Left cardiac atrium (tissue), 4 donors: ENCODE data around the gene HSDL2. TPM values are rescaled to one million over a fixed set of nuclear protein-coding genes. Genes with fewer than 3 reads are reported as not detected.
A peak's percentile ranks its signal among the peaks of the same experiment; 100 is the strongest.

Experiments used
- ATAC-seq, 2 donors: fragments of 200-7000 bp; cut with Tn5 transposase; one replicate each; pipeline ENCODE4 v1.9.1; 2020; ENCODE audit warnings: mild to moderate bottlenecking in 2 of 2, moderate library complexity in 2 of 2
- DNase-seq: peaks from one replicate; pipeline ENCODE4 v3.0.0-alpha.2; 2020
- intact Hi-C, 2 donors: fragments of 100-400 bp; cut with DNase I; formaldehyde crosslinking; loops; one replicate each; pipeline versions ENCODE4 v1.14.1 to v1.15.1; 2022 to 2023
- total RNA-seq, 2 donors: library from RNA; stranded (reverse); fragmentation: NEBNext Ultra II Directional; extraction: Animal tissue kit (Norgen Biotek cat#: 25700); gene quantifications; one replicate each; pipeline ENCODE4 v1.2.1, GENCODE V29; 2021
- donor health status: DM: no; HTN: yes; CAD: no.
- donor health status: DM: no; HTN: yes; CAD: no; lungs with severe emphysema.
- donor health status: DM: yes; HTN: yes; CAD: no.
- donor health status: Dilated cardiomyopathy.

HSDL2 gene
- total RNA-seq, 2 donors from 2014 or later: 99.3 to 107 TPM

DNA sequence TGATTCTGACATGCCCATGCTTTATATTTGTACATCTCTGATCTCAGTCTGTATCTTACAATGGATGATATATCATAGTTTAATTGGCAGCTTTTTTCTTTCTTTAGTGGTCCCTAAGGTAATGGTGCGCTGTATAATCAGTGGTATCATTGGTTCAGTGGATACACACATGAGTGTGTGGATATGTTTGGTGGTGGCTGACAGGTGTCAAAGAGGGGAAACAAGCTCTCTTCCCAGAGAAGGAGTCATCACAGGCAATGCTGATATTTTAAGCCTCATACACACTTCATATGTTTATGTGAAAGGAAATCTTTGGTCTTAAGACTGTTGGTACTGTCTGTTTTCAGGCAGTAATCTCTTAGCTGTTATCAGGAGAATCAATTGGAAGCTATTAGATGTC, 54.6 kb downstream of the HSDL2 start:
- intact Hi-C loops: no loop called here
- DNase-seq: no peak
- ATAC-seq: no peak

DNA sequence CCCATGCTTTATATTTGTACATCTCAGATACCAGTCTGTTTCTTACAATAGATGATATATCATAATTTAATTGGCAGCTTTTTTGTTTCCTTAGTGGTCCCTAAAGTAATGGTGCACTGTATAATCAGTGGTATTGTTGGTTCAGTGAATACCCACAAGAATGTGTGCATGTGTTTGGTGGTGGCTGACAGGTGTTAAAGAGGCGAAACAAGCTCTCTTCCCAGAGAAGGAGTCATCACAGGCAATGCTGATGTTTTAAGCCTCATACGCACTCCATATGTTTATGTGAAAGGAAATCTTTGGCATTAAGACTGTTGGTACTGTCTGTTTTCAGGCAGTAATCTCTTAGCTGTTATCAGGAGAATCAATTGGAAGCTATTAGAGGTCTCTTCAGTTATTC, 57.5 kb downstream of the HSDL2 start:
- DNase-seq (no peak), ATAC-seq (no peak)
- intact Hi-C loops: no loop called here

DNA sequence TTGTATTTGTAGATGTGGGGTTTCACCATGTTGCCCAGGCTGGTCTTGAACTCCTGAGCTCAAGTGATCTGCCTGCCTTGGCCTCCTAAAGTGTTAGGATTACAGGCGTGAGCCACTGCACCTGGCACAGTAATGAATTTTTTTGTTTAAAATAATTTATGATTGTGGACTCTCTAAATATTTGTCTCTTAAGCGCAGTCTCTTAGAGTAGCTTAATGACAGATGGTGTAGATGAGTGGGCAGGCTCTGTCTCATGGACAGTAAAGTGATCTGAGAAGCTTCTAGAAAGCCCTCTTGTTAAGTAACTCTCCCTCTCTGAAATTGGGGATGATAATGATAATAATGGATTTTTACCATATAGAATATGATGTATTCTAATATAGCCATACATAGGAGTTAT, 59.3 kb downstream of the HSDL2 start:
- ATAC-seq (no peak), DNase-seq (no peak)
- intact Hi-C loops: no loop called here

DNA sequence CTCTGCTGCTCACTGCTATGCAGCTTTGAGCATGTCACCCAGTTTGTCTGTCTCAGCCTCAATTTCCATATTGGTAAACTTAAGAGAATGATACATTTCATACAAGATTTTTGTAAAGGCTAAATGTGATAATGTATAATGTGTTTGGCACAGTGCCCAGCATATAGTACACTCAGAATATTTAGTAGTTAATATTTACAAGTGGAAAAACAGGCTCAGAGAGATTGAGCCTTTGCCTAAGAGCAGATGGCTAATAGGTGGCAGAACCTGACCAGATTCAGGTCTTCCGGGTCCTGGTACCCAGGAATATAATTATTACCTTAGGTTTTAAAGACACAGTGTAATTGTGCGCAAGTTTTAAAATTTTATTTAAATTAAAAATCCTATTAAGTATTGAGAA, 59.9 kb downstream of the HSDL2 start:
- ATAC-seq (no peak), DNase-seq (no peak)
- intact Hi-C loops: no loop called here

DNA sequence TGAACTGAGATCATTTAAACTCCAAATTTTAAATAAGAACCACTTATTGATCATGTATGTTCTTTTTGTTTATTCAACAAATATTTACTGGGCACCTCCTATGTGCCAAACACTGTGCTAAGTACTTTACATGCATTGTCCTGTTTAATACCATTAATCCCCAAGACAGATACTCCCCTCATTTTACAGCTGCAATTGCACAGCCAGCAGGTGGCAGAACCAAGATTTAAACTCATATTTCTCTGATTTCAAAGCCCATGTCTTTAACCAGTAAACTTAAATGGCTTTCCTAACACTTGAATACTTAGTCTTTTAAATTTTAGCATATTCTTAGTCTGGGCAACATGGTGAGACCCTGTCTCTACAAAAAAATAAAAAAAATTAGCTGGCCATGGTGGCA, 63.3 kb downstream of the HSDL2 start:
- intact Hi-C loops: no loop called here
- ATAC-seq (no peak), DNase-seq (no peak)

DNA sequence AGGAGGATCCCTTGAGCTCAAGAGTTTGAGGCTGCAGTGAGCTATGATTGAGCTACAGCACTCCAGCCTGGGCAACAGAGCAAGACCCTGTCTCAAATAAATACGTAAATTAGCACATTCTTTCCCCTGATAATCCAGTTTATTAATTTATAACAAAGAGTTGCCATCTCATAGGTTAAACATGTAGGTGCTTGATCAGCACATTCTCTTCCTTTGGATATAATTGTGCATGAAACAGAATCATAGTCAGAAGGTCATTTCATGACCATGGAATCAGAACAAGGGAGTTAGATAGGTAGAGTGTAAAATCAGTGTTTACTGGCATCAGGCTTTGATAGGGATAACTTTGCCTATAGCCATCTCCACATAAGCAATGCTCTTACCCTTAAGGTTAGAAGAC, 63.7 kb downstream of the HSDL2 start:
- DNase-seq (no peak), ATAC-seq (no peak)
- intact Hi-C loops: no loop called here

DNA sequence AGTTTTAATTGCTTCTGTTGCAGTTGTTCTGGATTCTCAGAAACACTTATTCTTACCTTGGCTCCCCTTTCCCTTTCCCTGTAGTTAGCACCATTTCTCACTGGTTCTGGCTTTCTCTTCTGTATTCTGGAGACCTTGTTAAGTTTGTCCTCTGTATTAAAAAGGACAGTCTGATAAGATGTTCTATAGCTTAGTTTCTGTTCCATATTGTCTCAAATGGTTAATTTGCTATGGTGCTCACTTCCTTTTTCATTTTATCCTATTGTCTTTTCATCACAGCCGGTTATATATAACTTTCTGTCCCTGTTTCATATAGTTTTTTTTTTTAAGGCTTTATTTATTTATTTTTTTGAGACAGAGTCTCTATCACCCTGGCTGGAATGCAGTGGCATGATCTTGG, 65.3 kb downstream of the HSDL2 start:
- intact Hi-C loops: no loop called here
- ATAC-seq: no peak
- DNase-seq: no peak

DNA sequence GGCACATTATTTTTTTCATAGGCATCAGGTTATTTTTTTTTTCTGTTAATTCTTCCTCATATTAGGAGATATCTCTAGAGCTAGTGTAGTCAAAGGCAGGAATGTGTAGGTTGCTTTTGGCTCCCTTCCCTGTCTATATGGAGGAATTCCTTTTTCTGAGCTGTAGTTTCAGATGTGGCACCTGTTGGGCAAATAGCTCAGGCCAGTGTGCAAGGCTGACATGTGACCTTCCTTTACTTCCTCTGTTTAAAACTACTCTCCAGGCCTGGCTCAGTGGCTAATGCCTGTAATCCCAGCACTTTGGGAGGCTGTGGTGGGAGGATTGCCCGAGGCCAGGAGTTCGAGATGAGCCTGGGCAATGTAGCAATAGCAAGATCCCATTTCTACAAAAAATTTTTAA, 66.2 kb downstream of the HSDL2 start:
- intact Hi-C loops: no loop called here
- DNase-seq (no peak), ATAC-seq (no peak)

DNA sequence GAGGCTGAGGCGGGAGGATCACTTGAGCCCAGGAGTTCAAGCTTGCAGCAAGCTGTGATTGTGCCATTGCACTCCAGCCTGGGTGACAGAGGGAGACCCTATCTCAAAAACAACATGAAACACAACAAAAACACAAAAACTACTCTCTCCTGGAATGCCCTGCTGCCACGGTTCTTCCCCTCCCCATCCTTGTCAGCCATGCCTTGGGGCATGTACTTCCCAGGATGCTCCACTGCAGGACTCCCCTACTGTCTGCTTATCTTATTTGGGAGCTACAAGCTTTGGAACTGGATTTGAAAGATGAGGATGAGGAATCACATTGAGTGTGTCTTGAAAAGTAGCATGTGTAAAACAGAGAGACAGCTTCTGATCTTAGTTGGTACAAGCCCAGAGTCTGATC, 66.6 kb downstream of the HSDL2 start:
- DNase-seq: no peak
- intact Hi-C loops: no loop called here
- no peak for ATAC-seq

DNA sequence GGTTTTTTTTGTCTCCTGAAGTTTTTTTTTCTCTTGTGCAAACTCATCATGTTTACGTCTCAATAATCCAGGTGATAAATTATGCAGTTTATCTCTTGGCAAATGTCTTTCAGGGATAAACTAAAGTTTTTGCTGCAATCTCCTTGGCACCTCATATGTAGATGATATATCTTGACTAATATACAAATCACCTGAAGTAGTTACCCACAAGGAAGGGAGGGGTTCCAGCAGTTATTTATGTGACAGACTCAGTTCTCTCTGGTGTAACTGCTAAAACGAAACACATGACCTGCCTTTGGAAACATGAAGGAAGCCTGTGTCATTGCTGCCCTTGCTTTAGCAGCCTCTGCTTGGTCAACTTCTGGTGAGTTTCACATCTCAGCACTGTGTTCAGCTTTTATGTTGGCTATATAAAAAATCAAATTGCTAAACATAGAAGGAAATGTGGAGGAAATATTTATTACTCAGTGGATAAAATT, 67.4 kb downstream of the HSDL2 start:
- intact Hi-C loops: no loop called here
- DNase-seq (no peak), ATAC-seq (peak; percentile 27 to 30)

DNA sequence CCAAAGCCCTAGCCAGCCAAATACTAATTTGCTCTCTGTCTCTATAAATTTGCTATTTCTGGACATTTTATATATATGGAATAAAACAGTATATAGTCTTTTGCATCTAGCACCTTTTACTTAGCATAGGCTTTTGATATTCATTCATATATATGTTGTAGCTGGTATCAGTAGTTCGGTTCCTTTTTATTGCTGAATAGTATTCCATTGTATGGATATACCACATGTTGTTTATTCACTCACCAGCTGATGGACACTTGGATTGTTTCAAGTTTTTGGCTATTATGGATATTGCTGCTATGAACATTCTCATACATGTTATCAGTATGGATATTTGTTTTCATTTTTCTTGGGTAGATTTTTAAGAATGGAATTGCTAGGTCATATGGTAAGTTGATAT, 82.9 kb downstream of the HSDL2 start:
- intact Hi-C loops: no loop called here
- DNase-seq: no peak
- no peak for ATAC-seq

DNA sequence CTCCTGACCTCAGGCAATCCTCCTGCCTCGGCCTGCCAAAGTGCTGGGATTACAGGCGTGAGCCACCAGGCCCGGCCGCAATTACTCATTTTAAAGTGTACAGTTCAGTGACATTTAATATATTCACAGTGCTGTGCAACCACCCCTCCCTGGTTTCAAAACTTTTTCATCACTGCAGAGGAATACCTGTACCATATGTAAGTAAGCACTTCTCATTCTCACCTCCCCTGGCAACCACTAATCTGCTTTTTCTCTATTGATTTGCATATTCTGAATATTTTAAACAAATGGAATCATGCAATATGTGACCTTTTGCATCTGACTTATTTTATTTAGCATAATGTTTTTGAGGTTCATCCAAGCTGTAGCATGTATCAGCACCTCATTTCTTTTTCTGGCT, 85.4 kb downstream of the HSDL2 start:
- DNase-seq: no peak
- intact Hi-C loops: no loop called here

DNA sequence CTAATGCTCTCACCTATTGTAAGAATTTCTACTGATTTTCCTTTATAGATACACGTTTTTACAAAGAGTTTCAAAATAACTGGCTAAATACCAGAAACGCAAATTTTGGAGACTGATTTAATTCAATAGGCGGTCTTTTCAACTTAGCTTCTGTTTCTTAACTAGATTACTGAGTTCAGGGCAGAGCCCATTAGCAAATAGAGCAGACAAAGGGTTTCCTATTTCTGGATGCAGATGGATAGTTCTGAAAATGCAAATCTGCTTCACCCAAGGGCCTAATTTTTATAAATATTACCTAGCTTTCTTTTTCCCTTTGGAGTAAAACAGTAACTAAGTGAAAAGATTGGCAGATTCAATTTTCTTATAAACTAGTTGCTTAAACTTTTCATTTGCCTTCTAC, 93.1 kb downstream of the HSDL2 start:
- intact Hi-C loops: no loop called here
- DNase-seq (no peak), ATAC-seq (no peak)

More for the DNA sequence above, 85.4 kb downstream of the HSDL2 start:
- no peak for ATAC-seq

DNA sequence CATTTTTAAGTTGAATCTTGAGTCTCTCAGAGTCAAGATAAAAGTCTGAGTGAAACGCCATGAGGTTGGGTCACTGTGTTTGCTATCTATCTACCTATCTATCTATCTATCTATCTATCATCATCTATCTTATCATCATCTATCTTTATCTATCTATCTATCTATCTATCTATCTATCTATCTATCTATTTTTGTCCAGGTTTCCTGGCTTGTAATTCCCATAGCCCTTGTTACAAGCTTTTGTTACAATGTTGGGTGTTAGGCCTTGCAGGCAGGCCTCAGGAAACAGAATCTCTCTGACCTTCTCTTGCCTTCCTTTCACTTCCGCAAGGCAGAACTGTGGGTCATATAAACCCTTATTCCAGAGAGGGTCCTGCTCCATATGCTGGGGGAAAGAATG, 94.1 kb downstream of the HSDL2 start:
- intact Hi-C loops: no loop called here
- no peak for ATAC-seq
- DNase-seq: no peak

DNA sequence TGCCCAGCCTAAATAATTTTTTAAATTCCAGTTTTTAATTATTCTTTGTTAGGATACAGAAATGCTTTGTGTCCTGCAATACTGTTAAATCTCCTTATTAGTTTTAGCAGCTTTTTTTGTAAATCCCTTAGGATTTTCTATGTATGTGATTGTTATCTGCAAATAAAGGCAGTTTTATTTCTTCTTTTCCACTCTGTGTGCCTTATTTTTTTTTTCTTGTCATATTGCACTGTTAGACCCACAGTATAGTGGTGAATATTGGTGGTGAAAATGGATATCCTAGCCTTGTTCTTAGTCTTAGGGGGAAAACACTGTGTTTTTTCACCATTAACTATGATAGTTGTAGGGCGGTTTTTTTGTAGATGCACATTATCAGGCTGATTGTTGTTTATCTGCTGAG, 95.4 kb downstream of the HSDL2 start:
- no peak for ATAC-seq
- DNase-seq: no peak
- intact Hi-C loops: no loop called here

DNA sequence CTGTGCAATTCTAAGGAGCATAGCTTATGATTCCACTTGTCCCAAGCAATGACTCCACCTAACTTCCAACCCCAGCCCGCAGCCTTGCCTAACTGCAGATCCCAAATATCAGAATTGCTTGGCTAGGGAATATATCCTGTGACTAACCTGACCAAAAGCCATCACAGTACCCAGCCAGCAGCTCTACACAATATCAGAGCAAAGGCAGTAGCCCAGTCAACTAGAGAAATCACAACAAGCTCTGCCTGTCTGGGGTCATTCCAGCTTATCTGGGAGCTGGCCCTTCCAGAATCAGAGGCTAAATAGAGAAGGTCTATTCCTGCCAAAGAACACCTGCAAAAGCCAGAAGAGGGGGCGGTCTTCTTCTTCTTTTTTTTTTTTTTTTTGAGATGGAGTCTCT, 97.4 kb downstream of the HSDL2 start:
- intact Hi-C loops: no loop called here
- DNase-seq (no peak), ATAC-seq (no peak)

DNA sequence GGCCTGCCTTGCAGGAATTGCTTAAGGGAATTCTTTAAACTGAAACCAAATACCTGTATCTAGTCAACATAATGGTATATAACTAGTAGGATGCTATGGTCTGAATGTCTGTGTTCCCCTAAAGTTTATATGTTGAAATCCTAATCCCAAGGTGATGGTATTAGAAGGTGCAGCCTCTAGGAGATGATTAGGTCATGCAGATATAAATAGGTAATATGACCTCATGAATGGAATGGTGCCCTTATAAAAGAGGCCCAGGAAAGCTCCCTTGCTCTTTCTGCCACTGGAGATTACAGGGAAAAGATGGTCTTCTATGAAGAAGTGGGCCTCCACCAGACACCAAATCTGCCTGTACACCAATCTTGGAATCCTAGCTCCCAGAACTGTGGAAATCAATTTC, 99.3 kb downstream of the HSDL2 start:
- intact Hi-C loops: no loop called here
- ATAC-seq (no peak), DNase-seq (no peak)

DNA sequence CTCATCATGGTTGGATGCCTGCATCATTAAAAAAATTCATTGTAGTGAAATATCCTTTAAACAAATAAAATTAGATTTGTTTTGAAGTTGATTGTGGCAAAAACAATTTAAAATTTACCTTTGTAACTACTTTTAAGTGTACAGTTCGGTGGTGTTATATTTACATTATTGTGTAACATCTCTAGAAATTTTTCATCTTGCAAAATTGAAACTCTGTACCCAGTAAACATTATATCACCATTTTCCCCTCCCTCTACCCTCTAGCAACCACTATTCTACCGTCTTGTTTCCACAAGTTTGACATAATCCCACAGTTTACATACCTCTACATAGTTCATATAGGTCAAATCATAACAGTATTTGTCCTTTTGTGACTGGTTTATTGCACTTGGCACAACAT, 104.7 kb downstream of the HSDL2 start:
- DNase-seq: no peak
- intact Hi-C loops: loop anchor here in 1 of 2 donors (10.0 kb wide), 2 partner anchors 230 to 330 kb away; partner anchors contain the start of gene INIP
- ATAC-seq: no peak

DNA sequence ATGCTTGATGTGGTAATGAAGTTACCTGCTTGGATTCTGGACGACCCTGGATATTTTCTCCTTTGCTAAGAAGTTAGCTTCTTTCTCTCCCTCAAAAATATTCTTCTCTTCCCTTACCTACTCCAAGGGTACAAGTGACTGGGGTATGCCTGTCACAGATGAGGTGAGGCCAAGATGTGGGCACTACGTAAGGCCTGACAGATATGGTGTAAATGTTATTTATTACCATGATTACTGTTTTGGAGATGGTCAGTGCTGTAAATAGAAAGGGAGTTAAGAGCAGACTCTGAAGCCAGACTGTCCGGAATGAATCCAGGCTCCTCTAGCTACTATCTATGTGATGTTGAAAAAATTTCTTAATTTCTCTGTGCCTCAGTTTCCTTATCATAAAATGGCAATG, 105.7 kb downstream of the HSDL2 start:
- DNase-seq (no peak), ATAC-seq (no peak)
- intact Hi-C loops: loop anchor here in 1 of 2 donors (10.0 kb wide), 2 partner anchors 229 to 329 kb away; partner anchors contain the start of gene INIP

DNA sequence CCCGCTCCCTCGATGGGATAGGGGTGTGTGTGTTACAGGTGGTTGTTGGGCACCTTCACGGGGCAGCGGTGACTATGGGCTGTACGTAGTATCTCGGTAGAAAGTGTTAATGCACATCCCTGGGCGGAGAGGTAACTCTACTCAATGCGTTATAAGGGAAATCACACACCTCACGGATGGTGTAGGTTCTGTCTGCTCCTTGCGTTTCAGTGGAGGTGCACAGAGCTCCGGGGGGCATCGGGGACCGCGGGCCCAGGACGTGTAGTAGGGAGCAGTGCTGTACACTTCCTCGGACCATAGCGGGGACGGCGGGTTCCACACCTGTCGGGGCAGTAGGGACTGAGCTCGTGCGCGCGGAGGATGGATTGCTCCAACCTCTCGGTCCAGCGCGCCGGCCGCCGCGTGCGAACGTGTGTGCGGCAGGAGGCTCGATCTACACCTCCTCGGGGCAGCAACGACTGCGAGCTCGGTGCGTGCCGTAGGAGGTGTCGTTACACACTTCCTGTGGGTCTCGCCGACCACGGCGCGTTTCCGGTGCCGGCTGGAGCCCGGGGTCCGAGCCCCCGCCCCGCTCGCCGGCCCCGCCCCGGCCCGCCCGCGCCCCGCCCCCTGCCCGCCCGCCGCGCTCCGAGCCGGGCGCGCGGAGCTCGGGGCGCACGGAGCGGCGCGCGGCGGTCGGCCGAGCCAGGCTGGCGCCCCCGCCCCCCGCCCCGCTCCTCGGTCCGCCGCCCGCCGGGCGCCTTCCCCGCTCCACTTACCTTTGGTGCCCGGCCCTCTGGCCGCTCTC, 106.5 kb downstream of the HSDL2 start, which contains the start of gene KIAA1958:
Gene KIAA1958 (plus strand): TSS at position 607 of the 787 bp plus-strand sequence. CDS start 87,254 bp downstream, outside the sequence.
- intact Hi-C loops: loop anchor here in 1 of 2 donors (10.0 kb wide), 2 partner anchors 228 to 328 kb away; partner anchors contain the start of gene INIP
- peak; percentile 91 to 97 for ATAC-seq
- peak; percentile 90 for DNase-seq
